ENCODE data around the gene IL16. TPM values are rescaled to one million over a fixed set of nuclear protein-coding genes. Genes with fewer than 3 reads are reported as not detected.

IL16 gene
- total RNA-seq, 1 donor from 2014 or later, result 2.6 TPM

DNA sequence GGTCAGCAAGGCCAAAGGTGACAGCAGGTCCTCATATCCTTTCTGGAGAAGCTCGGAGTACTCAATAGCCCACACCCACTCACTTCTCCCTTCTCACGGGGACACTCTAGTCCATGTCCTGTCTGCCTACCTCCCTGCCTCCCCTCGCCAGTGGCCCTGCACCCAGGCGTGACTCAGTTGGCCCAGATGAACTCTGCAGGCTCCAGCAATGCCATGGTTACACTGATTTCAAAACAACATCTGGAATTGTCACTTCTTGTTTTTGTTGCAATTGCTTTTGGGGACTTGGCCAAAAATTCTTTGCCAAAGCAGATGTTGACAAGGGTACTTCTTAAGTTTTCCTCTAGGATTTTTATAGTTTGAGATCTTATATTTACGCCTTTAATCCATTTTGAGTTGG, 13.0 kb downstream of the IL16 start:
- DNase-seq, result no peak

DNA sequence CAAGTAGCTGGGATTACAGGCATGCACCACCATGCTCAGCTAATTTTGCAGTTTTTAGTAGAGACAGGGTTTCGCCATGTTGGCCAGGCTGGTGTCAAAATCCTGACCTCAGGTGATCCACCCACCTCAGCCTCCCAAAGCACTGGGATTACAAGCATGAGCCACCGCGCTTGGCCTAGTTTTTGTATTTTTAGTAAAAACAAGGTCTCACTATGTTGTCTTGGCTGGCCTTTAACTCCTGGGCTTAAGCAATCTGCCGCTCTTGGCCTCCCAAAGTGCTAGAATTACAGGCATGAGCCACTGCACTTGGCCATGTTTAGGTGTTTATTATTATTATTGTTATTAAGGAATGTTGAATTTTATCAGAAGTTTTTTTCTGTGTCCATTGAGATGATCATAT, 14.7 kb downstream of the IL16 start:
- no peak for DNase-seq

DNA sequence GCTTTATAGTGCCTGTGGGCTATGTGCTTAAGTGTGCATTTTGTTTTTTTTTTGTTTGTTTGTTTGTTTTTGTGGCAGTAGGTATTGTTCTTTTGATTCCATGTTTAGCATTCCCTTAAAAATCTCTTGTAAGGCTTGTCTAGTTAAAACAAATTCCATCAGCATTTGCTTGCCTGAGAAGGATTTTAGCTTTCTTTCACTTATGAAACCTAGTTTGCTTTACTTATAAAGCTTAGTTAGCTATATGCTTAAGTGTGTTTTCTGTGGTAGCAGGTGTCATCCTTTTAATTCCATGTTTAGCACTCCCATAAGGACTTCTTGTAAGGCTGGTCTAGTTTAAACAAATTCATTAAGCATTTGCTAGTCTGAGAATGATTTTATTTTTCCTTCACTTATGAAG, 17.3 kb downstream of the IL16 start:
- no peak for DNase-seq

DNA sequence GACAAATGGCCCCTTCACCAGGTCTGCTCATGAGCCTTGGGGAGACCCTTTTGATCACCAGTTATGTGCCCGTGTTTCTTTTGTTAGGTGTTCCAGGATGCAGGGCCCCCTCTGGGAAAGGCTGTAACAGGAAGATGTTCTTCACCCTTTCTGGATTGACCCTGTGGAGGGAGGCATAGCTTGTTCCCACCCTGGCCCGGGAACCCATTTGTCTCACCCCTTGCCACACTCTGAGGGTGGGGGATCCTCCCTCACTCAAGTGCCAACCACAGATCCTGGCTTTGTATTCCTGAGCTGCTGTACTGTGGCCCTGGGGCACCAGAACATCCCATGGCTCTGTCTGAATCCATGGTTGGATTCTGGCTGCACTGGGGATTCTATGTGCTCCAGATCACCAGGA, 18.9 kb downstream of the IL16 start:
- no peak for DNase-seq

DNA sequence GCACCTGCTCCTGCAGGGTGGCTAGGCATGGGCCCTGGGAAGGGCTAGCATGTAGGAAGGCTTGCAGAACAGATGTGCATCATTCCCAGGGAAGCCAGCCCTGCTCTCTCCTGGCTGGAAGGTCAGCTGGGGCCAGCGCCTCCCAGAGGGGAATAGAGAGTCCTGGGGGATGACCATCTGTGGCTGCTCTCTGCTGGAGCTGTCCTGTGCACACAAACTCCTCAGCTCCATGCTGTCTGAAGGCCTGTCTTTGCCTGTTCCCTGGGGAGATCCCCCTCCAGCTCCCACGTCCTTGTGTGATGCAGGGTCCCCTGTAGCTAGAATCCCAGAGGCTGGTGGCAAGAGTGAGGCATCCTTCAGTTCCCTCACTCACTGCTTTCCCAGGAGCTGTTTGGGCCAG, 19.3 kb downstream of the IL16 start:
- DNase-seq, result no peak

DNA sequence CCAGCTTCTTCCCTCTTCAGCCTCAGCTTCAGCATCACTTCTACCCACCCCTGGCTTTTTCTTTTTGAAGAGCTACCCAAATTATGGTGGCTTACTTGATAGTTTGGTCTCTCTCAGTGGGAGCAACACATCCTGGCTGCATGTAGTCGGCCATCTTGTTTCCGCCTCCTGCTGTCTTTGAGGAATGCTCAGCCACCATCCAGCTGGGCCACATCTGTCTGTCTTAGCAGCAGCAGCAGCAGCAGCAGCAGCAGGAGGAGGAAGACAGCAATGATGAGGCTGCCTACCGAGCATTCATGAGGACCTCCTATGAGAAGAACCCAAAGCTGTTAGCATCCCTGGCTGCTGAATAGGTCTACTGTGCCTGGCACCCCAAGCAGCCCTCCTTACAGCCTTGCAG, 19.7 kb downstream of the IL16 start:
- no peak for DNase-seq

DNA sequence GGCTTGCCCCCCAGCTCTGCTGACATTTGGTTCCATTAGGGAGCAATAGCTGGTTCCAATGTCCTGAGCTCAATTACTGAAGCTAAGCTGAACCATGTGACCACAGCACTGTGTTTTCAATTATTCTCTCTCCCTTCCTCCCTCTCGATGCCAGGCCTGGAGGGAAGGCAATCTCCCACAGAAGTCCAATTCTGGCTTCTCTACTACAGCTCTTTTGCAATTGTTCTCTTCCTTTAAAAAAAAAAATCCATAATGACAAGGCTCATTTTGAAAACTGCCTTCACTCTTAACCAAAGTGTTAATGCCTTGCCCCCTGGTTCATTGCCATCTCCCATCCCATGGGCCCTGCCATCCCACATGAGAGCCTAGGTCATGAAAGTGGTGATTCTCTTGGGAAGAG, 24.8 kb downstream of the IL16 start:
- no peak for DNase-seq

DNA sequence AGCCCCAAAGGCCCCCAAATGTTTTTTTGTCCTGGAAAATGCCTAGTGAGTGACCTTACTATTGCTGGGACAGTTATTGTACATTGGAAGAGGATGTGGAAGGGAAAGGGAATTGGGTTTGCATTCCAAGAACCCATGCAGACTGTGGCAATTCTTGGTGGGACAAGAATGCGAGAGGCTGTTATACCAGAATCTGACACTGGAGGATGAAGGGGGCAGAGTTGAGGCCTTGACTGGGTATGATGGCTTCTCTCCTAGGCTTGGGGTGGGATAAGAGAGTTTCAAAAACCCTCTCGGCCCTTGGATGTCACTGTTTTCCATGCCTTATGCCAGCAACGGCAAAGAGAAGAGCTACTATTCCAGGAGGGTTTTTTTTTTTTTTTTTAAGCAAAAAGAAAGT, 25.3 kb downstream of the IL16 start:
- DNase-seq, result no peak

DNA sequence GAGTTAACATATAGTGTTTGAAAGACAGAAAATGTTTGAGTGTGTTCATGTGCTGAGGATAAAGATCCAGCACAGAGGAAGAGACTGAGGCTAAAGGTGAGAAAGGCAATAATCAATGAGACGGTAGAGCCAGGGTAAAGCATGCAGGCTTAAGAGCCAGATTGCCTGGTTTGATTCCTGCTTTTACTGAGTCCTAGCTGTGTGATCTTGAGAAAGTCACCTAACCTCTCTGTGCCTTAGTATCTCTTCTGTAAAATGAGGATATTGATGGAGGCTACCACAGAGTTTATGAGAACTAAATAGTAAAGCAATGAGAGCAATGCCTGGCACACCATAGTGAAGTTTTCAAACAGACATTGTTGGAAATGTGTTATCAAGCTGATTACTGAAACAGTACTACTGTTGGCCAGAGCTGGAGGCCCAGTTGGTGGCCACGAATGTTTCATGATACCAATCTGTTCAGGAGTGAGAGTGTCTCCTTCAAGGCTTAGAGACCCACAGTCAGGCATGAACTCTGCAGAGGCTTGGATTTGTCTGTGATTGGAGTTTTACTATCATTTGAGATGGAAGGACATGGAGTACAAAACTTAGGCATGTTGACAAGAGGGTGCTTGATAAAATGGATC, 26.8 kb downstream of the IL16 start:
- no peak for DNase-seq

DNA sequence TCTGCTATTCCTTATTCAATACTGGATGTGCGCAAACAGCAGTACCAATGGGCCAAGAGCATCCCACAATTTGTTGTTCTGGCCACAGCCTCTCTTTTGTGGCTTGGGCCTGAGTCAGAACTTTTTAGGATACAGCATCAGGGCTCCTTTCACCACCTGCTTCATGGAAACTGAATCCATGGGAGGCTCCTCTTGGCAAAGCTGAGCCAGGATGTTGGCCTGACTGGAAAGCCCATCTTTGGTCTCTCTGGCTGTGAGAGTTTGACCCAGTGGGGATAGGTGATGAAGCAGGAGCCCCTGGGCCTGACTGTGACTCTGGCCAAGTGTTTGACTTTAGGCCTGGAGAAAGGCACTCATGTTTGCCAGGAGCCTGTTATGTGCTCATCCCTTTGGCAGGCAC, 27.6 kb downstream of the IL16 start:
- DNase-seq, result no peak

DNA sequence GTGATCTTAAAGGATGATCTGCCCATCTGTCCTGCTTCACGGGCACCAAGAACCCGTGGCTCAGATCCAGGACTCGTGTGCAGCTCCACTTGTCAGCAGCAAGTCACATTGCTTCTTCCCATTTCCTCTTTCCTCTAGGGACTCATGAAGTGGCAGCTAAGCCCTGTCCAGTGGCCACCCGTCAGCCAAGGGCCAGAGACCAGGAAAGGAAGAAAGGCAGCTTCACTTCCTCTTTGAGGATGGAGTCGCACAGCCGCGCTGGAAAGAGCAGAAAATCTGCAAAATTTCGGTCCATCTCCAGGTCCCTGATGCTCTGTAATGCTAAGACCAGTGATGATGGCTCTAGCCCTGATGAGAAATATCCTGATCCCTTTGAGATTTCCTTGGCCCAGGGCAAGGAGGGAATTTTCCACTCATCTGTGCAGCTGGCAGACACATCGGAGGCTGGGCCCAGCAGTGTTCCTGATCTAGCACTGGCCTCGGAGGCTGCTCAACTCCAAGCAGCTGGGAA, 28.5 kb downstream of the IL16 start:
- DNase-seq, result no peak

DNA sequence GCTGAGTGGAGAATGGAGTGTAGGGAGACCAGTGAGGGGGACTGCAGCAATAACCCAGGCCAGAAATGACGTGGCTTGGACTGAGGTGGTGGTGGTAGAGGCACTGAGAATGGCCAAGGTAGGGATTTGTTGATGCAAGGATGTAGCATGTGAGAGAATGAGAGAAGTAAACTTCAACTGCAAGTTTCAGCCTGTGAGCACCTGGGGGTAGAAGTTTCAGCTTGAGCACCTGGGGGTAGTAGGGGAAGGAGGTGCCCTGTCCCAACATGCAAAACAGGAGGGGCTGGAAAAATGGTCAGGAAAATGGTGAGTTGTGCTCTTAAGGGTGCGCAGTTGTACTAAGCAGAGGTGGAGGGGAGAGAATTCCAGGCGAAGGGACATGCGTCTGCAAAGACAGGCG, 31.0 kb downstream of the IL16 start:
- no peak for DNase-seq

DNA sequence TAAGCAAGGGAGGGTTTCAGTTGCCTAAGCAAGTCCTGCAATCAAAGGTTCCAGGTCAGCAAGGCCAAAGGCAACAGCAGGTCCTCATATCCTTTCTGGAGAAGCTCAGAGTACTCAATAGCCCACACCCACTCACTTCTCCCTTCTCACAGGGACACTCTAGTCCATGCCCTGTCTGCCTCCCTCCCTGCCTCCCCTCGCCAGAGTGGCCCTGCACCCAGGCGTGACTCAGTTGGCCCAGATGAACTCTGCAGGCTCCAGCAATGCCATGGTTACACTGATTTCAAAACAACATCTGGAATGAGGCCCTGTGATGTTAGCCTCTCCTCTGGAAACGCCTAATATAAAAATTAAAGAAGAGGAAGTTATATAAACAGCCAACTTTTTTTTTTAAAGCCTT, 32.9 kb downstream of the IL16 start:
- no peak for DNase-seq

DNA sequence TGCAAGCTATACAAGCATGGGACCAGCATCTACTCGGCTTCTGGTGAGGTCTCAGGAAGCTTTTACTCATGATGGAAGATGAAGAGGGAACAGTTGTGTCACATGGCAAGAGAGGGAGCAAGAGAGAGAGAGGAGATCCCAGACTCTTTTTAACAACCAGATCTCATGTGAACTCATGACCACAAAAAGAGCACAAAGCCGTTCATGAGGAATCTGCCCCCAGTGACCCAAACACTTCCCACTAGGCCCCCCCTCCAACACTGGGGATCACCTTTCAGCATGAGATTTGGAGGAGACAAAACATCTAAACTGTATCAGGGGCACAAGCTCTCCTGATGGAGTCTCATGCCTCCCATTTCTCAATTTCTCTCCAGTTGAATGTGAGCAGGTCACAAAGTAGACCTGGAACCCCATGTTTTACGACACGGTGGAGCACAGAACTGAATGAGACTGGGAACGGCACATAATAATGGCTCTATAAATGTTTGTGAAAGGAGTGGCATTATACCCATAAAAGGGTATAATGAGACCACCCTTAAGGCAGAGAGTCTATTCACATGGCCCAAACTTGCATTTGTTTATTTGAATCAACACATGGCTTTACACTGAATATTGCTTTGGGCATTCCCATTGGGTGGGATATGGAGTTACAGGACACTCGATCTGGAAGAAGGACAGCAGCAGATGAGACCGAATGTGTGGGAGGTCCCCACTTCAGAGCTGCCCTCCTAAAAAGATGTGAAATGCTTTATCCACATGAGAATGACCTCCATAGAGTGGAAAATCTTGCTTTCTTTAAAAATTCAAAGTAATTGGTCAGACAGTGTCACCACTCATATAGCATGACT, 38.8 kb downstream of the IL16 start:
- DNase-seq, result no peak

DNA sequence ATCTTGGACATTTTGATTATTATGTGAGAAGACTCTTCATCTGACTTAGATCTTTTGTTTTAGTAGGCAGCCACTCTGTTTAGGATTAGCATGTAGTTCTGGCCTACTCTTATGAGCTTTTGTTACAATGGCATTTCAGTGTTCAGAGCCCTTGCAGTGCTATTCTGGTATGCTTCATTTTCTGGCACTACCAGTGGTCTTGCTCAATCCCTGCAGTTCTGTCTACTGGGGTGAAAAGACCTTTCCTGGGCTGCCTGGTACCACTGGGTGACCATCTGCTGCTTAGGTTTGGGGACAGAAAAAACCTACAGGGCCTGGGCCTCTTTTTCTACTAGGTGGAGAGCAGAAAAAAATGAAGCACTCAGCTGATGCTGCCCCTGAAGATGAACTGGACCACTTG, 42.5 kb downstream of the IL16 start:
- no peak for DNase-seq

DNA sequence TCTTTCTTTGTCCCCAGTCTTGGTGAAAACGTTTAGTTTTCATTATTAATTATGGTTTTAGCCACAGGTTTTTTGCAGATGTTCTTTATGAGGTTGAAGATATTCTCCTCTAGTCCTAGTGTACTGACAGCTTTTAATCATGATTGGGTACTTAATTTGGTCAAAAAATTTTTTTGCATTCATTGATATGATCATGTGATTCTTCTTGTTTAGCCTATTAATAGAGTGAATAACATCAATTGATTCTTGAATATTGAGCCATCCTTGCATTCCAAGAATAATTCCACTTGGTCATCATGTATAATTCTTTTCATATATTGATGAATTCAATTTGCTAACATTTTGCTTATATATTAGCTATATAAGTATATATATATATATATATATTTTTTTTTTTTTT, 46.1 kb downstream of the IL16 start:
- DNase-seq, result no peak

DNA sequence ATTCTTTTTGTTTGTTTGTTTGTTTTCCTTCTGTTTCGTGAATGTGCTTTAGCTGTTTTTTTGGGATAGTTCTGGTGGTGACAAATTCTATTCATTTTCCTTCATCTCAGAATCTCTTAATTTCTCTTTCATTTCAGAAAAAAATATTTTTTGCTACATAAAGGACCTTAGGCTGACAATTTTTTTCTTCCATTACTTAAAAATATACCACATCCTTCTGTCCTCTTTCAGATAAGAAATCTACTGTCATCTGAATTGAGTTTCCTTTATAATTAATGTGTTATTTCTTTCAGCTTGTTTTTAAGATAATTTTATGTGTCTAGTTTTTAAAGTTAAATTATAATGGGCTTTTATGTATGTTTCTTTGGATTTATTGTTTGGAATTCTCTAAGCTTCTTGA, 47.6 kb downstream of the IL16 start:
- no peak for DNase-seq

DNA sequence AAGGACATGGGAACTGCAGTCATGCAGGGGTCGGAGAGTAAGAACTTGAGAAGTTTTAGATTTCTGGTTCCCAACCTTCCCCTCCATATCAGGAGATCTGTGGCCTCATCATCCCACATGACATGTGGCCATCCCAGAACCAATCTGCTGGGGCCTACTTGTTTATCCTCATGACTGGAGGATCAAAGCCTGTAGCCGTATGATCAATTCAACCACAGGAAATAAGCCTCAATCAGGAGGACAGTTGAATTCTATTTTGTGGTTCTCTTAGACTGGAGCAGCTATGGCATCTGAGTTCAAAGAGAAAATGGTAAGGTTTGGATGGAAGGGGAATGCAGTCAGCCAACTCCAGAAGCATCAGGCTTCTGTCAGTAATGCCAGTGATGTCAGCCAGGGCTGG, 57.2 kb downstream of the IL16 start:
- no peak for DNase-seq

DNA sequence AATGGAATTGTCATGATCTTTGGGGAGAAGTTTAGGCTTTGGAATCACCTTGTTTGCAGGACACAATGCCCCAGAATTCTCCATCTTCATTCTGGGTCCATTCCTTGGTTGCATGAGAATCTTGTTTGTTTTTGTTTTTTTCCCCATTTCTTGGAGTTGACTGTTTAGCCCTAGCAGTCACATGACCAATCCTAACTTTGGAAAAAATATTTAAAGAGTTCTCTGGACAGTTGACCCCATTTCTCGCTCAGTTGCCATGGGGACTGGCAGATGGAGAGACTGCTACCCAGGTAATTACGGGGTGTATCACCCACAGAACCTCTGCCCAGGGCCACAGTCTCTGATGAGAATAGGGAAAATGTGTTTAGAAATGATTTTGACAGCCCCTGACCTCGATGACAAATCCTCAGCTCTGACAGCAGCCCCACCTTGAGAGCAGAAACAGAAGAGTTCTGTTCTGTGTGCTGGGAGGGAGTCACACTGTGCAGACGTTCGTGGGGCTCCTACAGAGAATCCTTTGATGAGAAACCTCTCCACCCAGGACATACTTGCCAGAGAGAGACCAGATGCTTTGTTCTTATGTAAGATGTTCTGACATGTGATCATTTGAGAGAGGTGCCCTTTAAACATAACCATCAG, 57.7 kb downstream of the IL16 start:
- DNase-seq, result no peak

DNA sequence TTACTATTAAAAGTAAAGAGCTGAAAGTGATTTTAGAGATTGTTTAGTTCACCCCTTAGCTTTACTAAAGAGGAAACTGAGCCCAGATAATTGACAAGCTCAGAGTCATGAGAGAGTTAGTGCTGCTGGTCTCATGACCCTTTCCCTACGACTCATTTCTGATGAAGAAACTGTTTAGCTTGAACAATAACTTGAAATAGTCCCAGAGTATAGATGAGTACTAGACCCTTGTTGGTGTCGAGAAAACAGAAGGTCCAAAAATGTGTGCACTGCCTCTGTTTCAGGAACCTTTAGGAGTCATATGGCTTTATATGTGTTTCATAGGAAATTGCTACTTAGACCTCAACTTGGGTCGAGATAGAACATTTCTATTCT, 58.2 kb downstream of the IL16 start:
- DNase-seq, result no peak

DNA sequence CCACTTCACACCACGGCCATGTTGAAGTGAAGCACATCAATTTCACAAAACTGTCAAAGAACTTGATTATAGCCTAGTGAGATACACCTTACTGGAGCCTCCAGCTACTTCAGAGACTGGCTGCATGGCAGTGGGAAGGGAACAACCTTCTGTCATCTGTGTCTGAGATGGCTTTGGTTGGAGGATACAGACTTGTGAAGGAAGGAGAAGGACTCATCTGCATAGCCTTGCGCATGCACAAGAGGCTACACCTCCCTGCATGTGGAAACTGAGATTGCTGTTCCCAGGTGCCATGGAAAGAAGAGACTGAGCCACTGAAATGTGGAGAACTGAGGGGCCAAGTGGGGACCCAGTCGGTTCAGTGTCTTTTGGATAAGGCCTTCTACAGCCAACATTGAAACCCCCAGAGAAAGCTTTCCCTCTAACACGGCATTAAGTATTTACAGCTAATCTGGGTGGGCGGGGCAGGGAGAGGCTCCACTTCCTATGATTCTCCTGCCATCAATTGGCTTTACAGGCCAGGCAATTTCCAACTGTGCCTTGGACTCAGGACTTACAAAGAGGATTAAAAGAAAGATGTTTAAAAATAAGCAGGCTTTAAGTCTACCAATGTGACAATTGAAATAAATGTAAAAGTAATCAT, 58.8 kb downstream of the IL16 start:
- no peak for DNase-seq

DNA sequence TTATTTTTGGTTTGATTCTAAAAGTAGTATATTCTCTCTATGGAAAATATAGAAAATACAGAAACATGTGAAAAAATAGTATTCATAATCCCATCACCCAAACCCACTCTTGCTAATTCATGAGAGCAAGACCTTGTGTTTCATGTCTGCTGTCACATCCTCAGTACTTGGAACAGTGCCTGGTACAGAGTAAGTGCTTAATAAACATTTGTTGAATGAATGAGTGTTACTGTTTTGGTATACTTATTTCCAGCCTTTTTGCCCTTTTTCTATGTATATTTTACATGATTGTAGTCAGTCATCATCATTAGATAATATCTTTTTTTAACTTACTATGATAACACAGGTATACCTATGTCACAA, 59.3 kb downstream of the IL16 start:
- DNase-seq, result no peak

DNA sequence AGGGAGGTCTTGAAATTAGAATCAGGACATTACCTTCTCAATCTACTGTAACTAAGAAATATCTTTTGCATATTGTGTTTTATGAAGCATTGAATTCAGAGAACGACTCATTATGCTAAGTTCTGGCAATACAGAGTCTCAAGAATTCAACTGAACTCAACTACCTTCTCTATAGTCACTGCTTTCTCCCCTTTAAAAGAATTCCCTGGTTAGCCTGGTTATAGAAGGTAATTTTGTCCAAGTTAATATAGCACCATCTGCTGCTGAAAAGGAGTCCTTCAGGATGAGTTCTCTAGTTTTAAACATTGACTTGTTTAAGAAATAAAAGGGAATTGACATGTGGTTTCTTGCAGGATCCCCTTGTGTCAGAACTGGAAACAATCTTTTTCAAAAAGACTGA, 60.2 kb downstream of the IL16 start:
- DNase-seq, result peak; percentile 36

DNA sequence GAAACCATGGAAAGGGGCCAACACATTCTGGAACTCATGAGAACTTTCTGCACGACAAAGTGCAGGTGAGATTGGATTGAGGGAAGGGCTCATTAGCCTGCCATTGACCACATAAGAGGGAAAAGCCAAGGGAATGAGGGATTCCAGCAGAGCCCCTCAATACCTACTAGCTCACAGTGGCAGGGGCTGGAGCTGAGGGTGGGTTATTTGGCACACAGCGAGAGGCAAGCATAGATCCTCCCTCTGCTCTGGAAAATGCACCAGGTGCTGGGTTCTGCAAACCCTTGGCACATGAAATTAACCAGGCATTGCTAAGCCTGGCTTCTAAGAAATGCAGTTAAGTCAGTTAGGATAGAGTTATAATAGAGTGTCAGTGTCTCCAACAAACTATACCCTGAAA, 60.8 kb downstream of the IL16 start:
- no peak for DNase-seq
